Coronary artery (tissue), 2 donors: ENCODE data around the gene ADAMTS2.

Experiments
- DNase-seq: peaks from one replicate; pipeline ENCODE4 v3.0.0-alpha.2; 2017; ENCODE audit warnings: low spot score
- H3K27ac ChIP-seq, 2 donors: fragments of 200-600 bp; sonication (generic); one replicate each; pipeline ENCODE4 v1.5.1; 2016 to 2019
- H3K4me3 ChIP-seq: fragments of 200-600 bp; sonication (generic); 2 replicates; pipeline ENCODE4 v1.5.1; 2016; ENCODE audit warnings: mild to moderate bottlenecking, moderate library complexity
- CTCF ChIP-seq: fragments of 200-600 bp; sonication (generic); IDR thresholded peaks from one replicate; pipeline ENCODE4 v1.5.1; 2019; ENCODE audit warnings: antibody characterized with exemption

ADAMTS2 gene

GRCh38 chr5:179337796-179338676 lies 7.2 kb downstream of the ADAMTS2 start:
- Histone ChIP-seq H3K4me3 (no peak overlapping the region), H3K27ac (no peak overlapping the region)
- TF ChIP-seq CTCF: no peak
- no peak for DNase-seq

- no peak overlapping the region for H3K4me3 ChIP-seq
- no peak overlapping the region for H3K27ac ChIP-seq
Measured at GRCh38 chr5:179336871-179337795, 8.1 kb downstream of the ADAMTS2 start.

GRCh38 chr5:179336126-179336870 lies 9.0 kb downstream of the ADAMTS2 start:
- Histone ChIP-seq H3K4me3 (no peak overlapping the region), H3K27ac (no peak overlapping the region)
- no peak for TF ChIP-seq CTCF
- no peak for DNase-seq

More at GRCh38 chr5:179336871-179337795, 8.1 kb downstream of the ADAMTS2 start:
- TF ChIP-seq CTCF: no peak
- DNase-seq: no peak

DNA sequence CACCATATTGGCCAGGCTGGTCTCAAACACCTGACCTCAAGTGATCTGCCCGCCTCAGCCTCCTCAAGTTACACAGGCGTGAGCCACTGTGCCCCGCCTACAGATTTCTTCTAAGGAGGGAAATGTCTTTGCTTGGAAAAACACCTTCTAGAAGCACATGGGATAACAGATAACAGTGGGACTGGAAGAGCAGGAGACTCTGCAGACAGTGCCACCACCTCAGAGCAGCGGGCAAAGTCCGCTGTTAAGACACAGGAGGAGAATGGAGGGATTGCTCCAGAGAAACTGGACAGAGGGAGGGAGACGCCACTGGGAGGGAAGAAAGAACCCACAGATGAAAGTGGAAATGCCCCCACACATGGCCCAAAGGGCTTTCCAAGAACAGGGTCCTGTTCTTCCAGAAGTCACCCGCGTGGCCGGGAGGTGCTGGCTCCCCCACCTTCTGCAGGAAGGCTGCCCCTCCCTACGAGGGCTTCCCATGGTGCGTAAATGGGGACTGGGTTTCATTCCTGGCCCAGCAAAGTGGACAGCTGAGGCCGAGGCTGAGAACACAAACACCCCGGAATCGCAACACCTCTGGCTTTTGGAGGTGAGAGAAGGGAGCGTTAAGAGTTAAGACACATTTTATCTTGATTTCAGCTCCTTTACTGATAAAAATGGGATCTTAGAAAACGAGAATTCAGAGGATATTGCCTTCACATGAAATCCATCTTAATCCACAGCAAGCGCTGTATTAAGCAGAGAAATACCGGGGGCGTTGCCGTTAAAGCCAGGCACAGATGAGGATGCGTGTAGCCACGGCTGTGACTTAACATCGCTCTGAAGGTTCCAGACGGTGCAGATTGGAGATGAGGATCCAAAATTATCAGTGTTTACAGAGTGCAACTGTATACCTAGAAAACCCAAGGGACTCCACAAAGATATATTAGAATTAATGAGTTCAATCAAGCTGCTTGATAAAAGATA lies 11.2 kb downstream of the ADAMTS2 start:
- no peak overlapping the region for H3K4me3 ChIP-seq
- no peak for DNase-seq
- no peak overlapping the region for H3K27ac ChIP-seq
- no peak for TF ChIP-seq CTCF

- Histone ChIP-seq H3K27ac (no peak overlapping the region), H3K4me3 (no peak overlapping the region)
- no peak for TF ChIP-seq CTCF
- DNase-seq: no peak
Measured at GRCh38 chr5:179332741-179333290, 12.4 kb downstream of the ADAMTS2 start.
